ENCODE results near the gene LINC01488.

Gene LINC01488

GRCh38 chr11:69465236-69466000, 16.0 kb upstream of the LINC01488 start:
- no peak for DNase-seq

GRCh38 chr11:69466039-69466438, 15.4 kb upstream of the LINC01488 start:
- no peak for DNase-seq

GRCh38 chr11:69467196-69467595, 14.3 kb upstream of the LINC01488 start:
- DNase-seq, result no peak

GRCh38 chr11:69467646-69468045, 13.8 kb upstream of the LINC01488 start:
- DNase-seq, result no peak

- no peak for DNase-seq
Observed at GRCh38 chr11:69468221-69468620, 13.2 kb upstream of the LINC01488 start.

- DNase-seq, result no peak
Observed at GRCh38 chr11:69468911-69469885, 12.3 kb upstream of the LINC01488 start.

- no peak for DNase-seq
Observed at GRCh38 chr11:69470301-69470700, 11.2 kb upstream of the LINC01488 start.

- DNase-seq, result no peak
Observed at GRCh38 chr11:69470793-69471728, 10.4 kb upstream of the LINC01488 start.

- DNase-seq, result no peak
Observed at GRCh38 chr11:69471729-69472540, 9.5 kb upstream of the LINC01488 start.

- no peak for DNase-seq
Observed at GRCh38 chr11:69472541-69473275, 8.8 kb upstream of the LINC01488 start.

GRCh38 chr11:69473276-69473845, 8.1 kb upstream of the LINC01488 start:
- no peak for DNase-seq

GRCh38 chr11:69474736-69475135, 6.7 kb upstream of the LINC01488 start:
- DNase-seq, result no peak

GRCh38 chr11:69475141-69475865, 6.2 kb upstream of the LINC01488 start:
- DNase-seq, result no peak

GRCh38 chr11:69475866-69476471, 5.5 kb upstream of the LINC01488 start:
- DNase-seq, result no peak

GRCh38 chr11:69476509-69476961, 4.9 kb upstream of the LINC01488 start:
- no peak for DNase-seq

GRCh38 chr11:69477086-69477485, 4.4 kb upstream of the LINC01488 start:
- DNase-seq, result no peak

- no peak for DNase-seq
Observed at GRCh38 chr11:69479591-69480271, 1.7 kb upstream of the LINC01488 start.

- DNase-seq, result no peak
Observed at GRCh38 chr11:69480547-69481392, 693 bp upstream of the LINC01488 start.

Data from right forelimb (tissue), 1 donor.